ENCODE measurements around the gene RXFP3. TPM values are rescaled to one million over a fixed set of nuclear protein-coding genes. Genes with fewer than 3 reads are reported as not detected.

The RXFP3 gene
- total RNA-seq, result not detected
- polyA plus RNA-seq, result not detected
- long read RNA-seq, donor 1, result 0 reads
- long read RNA-seq, donor 2, result 0 reads

GRCh38 chr5:33936381-33937016, at the start of gene RXFP3:
Gene RXFP3, plus strand, starts transcription at chr5:33936386. Its CDS starts 355 bp downstream, at chr5:33936741.
- ATAC-seq (no peak), DNase-seq (peak in 1 of 2 donors; percentile 47)
- H3K36me3 ChIP-seq (ENCODE audit: insufficient read depth in 1 of 2, low read depth in 1 of 2), result no peaks in the 10 kb centered on the region
- TF ChIP-seq CTCF (IDR thresholded peaks at IDR 0.05), result no peak
- H3K4me3 ChIP-seq, result peak within 1 kb of the TSS; percentile 42
- no peaks in the 10 kb centered on the region for H3K9me3 ChIP-seq
- intact Hi-C loops (cut with DNase I), result no loop called here
- 3 to 7% (median 7%) methylated on average over 45 of the region's 45 CpGs for WGBS, 3 donors
- H3K27me3 ChIP-seq (ENCODE audit: insufficient read depth in 3 of 3, low read length in 2 of 3), result peaks cover 0 to 73% (median 25%) of the 10 kb centered on the region in 3 donors
- no peak within 1 kb of the TSS for H3K27ac ChIP-seq
- peaks cover 10% of the 10 kb centered on the region for H3K4me1 ChIP-seq

- no peaks in the 10 kb centered on the region for H3K4me1 ChIP-seq
- no peaks in the 10 kb centered on the region for H3K36me3 ChIP-seq (ENCODE audit: insufficient read depth in 1 of 2, low read depth in 1 of 2)
- 64 to 91% (median 91%) methylated on average over 3 of the region's 3 CpGs for WGBS, 3 donors
- no peak overlapping the region for H3K27ac ChIP-seq
- no peak for ATAC-seq
- peaks cover 0 to 16% (median 9%) of the 10 kb centered on the region in 3 donors for H3K27me3 ChIP-seq (ENCODE audit: insufficient read depth in 3 of 3, low read length in 2 of 3)
- H3K4me3 ChIP-seq, result no peak overlapping the region
- TF ChIP-seq CTCF (IDR thresholded peaks at IDR 0.05), result no peak
- H3K9me3 ChIP-seq, result no peaks in the 10 kb centered on the region
- intact Hi-C loops (cut with DNase I), result no loop called here
- no peak for DNase-seq
Measured at GRCh38 chr5:33887268-33887667, 48.9 kb upstream of the RXFP3 start.

- Histone ChIP-seq H3K27ac (no peak overlapping the region), H3K4me3 (no peak overlapping the region), H3K9me3 (no peaks in the 10 kb centered on the region), H3K36me3 (ENCODE audit: insufficient read depth in 1 of 2, low read depth in 1 of 2) (no peaks in the 10 kb centered on the region), H3K4me1 (no peaks in the 10 kb centered on the region), H3K27me3 (ENCODE audit: insufficient read depth in 3 of 3, low read length in 2 of 3) (peaks cover 0 to 28% (median 12%) of the 10 kb centered on the region in 3 donors)
- 54 to 65% (median 61%) methylated on average over 4 of the region's 4 CpGs for WGBS, 3 donors
- intact Hi-C loops (cut with DNase I), result no loop called here
- no peak for DNase-seq
- no peak for ATAC-seq
- TF ChIP-seq CTCF (IDR thresholded peaks at IDR 0.05), result no peak
Measured at GRCh38 chr5:33888587-33888986, 47.6 kb upstream of the RXFP3 start.

- TF ChIP-seq CTCF (IDR thresholded peaks at IDR 0.05), result no peak
- H3K9me3 ChIP-seq, result no peaks in the 10 kb centered on the region
- ATAC-seq (no peak), DNase-seq (no peak)
- 52 to 54% (median 54%) methylated on average over 12 of the region's 12 CpGs for WGBS, 3 donors
- peaks cover 6 to 39% (median 12%) of the 10 kb centered on the region in 3 donors for H3K27me3 ChIP-seq (ENCODE audit: insufficient read depth in 3 of 3, low read length in 2 of 3)
- peak overlapping the region; percentile 51 for H3K4me3 ChIP-seq
- no peaks in the 10 kb centered on the region for H3K36me3 ChIP-seq (ENCODE audit: insufficient read depth in 1 of 2, low read depth in 1 of 2)
- no peak overlapping the region for H3K27ac ChIP-seq
- H3K4me1 ChIP-seq, result no peaks in the 10 kb centered on the region
- intact Hi-C loops (cut with DNase I), result no loop called here
Measured at GRCh38 chr5:33890131-33891032, 45.8 kb upstream of the RXFP3 start.

Data from psoas muscle (tissue), 8 donors.